GM06990 (cell line): Measurements from ENCODE around the gene NEDD4L.

Experiments used
- DNase-seq: peaks from one replicate; pipeline ENCODE4 v3.0.0-alpha.2; 2011; ENCODE audit not compliant: insufficient read length; ENCODE audit errors: extremely low read depth
- H3K27me3 ChIP-seq: replicated peaks from 2 replicates; pipeline ENCODE4 v1.6.0; 2011; ENCODE audit warnings: low read length; ENCODE audit not compliant: control insufficient read depth, insufficient read depth
- H3K36me3 ChIP-seq: 2 replicates; pipeline ENCODE4 v1.5.1; 2011; ENCODE audit warnings: low read length; ENCODE audit not compliant: control insufficient read depth, insufficient read depth
- H3K4me3 ChIP-seq: replicated peaks from 2 replicates; pipeline ENCODE4 v1.5.1; 2011; ENCODE audit warnings: low read depth, mild to moderate bottlenecking, control low read depth, low read length
- TF ChIP-seq, protein P1 (sequence below): IDR thresholded peaks from 2 replicates; pipeline ENCODE4 v1.5.1; 2011; ENCODE audit warnings: low read length, control low read depth, mild to moderate bottlenecking, inconsistent platforms; ENCODE audit not compliant: insufficient read depth, poor library complexity, severe bottlenecking

Gene NEDD4L

GRCh38 chr18:58361212-58361611 is 317.2 kb downstream of the NEDD4L start:
- Histone ChIP-seq H3K27me3 (no peaks in the 10 kb centered on the region), H3K36me3 (no peaks in the 10 kb centered on the region), H3K4me3 (no peak overlapping the region)
- no peak for DNase-seq
- TF ChIP-seq, protein P1, sequence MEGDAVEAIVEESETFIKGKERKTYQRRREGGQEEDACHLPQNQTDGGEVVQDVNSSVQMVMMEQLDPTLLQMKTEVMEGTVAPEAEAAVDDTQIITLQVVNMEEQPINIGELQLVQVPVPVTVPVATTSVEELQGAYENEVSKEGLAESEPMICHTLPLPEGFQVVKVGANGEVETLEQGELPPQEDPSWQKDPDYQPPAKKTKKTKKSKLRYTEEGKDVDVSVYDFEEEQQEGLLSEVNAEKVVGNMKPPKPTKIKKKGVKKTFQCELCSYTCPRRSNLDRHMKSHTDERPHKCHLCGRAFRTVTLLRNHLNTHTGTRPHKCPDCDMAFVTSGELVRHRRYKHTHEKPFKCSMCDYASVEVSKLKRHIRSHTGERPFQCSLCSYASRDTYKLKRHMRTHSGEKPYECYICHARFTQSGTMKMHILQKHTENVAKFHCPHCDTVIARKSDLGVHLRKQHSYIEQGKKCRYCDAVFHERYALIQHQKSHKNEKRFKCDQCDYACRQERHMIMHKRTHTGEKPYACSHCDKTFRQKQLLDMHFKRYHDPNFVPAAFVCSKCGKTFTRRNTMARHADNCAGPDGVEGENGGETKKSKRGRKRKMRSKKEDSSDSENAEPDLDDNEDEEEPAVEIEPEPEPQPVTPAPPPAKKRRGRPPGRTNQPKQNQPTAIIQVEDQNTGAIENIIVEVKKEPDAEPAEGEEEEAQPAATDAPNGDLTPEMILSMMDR, result no peak

DNA sequence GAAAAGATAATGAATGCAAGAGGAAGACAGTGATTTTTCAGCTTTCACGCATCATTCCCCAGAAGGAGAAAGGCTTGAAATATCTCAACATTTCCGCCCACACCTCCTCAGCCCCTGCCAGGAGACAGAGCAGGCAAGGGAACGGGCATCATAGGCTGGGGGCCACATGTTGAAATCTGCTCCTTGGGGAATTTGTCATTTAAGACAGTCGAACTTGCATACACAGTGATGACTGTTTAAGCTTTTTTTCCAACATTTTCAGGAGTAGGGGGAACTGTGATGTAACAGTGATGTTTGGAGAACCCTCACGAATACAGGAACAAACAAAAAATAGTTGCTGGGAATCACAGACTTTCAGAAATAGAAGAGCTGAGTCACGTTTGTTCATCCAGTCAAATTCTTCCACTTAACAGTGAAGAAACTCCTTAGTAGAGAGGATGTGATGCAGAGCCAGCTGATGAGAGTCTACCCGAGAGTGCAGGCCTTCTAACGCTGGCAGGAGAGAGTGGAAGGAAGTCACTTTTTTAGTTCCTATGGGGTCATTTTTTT is 318.1 kb downstream of the NEDD4L start:
- DNase-seq, result no peak
- TF ChIP-seq, protein P1, result no peak
- Histone ChIP-seq H3K36me3 (peaks cover 2% of the 10 kb centered on the region), H3K27me3 (no peaks in the 10 kb centered on the region), H3K4me3 (no peak overlapping the region)

DNA sequence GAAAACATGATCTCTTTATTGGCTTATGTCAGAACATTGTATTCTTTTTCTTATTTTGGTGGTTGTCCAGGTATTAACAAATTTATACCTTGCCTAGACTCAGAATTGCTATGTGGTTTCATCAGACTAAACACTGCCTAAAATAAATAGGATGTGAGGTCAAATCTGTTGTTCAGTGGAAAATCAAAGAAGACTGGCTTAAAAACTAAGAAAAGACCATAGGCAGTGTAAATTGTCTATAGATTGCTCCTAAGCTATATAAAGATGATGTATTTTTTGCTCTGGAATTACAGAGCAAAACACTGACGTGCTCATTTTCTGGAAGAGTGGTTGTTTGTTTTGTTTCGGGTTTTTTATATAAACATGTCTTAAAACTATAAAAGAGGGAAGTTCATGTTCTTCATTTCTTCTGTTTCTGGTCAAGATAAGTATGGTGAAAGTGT is 318.8 kb downstream of the NEDD4L start:
- TF ChIP-seq, protein P1, result no peak
- H3K36me3 ChIP-seq, result peaks cover 2% of the 10 kb centered on the region
- DNase-seq, result no peak
- no peak overlapping the region for H3K4me3 ChIP-seq
- no peaks in the 10 kb centered on the region for H3K27me3 ChIP-seq

DNA sequence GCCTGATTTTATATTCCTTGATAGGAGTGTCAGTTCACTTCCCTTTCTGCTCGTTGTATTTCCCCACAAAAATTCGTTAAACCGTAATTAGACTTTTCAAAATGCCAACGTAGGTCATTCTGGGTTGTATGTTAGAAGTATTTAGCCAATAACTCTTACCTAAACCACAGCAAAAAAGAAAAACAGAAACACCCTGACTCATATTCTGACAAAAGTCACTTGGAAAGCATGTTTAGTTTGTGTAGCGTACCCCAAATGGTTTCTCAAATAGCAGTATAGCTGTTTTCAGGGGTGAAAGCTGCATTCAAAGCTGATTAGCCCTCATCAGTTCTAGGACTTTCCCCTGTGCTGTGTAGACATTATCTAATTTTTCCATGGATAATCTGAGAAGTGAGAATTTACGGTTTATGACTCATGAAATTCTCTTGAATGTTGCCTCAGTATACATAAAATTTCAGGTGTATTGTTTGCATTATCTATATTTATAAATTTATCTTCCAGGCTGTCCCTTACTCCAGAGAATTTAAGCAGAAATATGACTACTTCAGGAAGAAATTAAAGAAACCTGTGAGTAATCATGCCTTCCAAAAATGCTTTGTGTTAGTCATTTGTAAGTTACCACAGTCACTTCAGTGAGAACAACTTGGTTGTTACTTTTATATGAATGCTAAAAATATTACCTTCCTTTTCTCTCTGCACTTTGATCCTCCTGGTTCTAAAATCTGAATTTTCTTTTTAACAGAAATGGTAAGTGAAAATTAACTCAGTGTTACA is 319.9 kb downstream of the NEDD4L start:
- Histone ChIP-seq H3K4me3 (no peak overlapping the region), H3K27me3 (no peaks in the 10 kb centered on the region), H3K36me3 (peaks cover 2% of the 10 kb centered on the region)
- TF ChIP-seq, protein P1, result no peak
- DNase-seq, result no peak

GRCh38 chr18:58364876-58365528 is 321.0 kb downstream of the NEDD4L start:
- H3K27me3 ChIP-seq, result no peaks in the 10 kb centered on the region
- TF ChIP-seq, protein P1, result no peak
- DNase-seq, result no peak
- H3K4me3 ChIP-seq, result no peak overlapping the region
- peaks cover 7% of the 10 kb centered on the region for H3K36me3 ChIP-seq
